HTERT RPE-1 (cell line): ENCODE results near the gene ANLN.

ENCODE experiments used
- in situ Hi-C: fragments of 300-500 bp; cut with MboI; formaldehyde crosslinking; loops from 4 replicates; pipeline ENCODE4 v1.14.3; 2020; ENCODE audit warnings: low sequenced_read_pairs

ANLN gene

DNA sequence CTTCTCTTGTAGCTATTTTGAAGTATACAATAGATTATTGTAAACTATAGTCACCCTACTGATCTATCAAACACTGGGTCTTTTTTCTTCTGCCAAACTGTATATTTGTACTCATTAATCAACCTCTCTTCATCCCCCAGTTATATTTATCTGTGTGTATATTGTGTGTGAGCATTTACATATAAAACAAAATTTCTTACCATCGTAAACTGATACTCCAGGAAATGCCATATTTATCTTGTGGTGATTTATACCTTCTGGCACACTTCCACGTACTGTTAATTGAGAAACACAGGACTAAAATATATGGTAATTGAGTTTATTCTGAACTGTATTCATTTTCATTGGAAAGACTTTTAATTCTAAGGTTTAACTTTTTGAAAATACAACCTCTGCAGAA lies 18.9 kb downstream of the ANLN start:
- in situ Hi-C loops, result no loop called here

DNA sequence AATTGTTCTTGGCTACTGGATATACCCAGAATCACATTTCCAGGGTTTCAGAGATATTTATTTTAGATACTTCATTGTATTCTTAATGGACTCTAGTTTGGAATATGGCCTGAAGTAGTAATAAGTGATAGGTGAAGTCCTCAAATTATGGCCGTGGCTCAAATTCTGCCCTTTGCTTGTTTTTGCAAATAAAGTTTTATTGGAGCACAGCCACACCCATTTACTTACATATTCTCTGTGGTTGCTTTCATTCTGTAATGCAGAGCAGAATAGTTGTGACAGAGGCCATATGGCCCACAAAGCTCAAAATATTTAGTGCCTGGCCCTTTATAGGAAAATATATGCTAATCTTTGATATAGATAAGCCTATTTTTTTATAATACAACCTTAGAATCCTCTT lies 19.5 kb downstream of the ANLN start:
- in situ Hi-C loops, result no loop called here

GRCh38 chr7:36415144-36415543 lies 25.5 kb downstream of the ANLN start:
- in situ Hi-C loops, result no loop called here

DNA sequence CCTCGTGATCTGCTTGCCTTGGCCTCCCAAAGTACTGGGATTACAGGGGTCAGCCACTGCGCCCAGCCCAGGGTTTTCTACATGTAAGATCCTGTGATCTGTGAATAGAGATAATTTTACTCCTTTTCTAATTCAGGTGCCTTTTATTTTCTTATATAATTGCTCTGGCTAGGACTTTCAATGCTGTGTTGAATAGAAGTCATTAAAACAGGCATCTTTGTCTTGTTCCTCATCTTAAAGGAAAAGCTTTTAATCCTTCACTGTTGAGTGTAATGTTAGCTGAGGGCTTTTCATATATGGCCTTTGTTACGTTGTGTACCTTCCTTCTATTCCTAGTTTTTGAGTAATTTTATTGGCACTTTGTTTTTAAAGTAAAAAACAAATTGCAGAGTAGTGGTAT lies 26.6 kb downstream of the ANLN start:
- in situ Hi-C loops, result no loop called here

- in situ Hi-C loops, result no loop called here
Measured at GRCh38 chr7:36420307-36420706, 30.6 kb downstream of the ANLN start.

GRCh38 chr7:36422072-36422471 lies 32.4 kb downstream of the ANLN start:
- in situ Hi-C loops, result no loop called here

DNA sequence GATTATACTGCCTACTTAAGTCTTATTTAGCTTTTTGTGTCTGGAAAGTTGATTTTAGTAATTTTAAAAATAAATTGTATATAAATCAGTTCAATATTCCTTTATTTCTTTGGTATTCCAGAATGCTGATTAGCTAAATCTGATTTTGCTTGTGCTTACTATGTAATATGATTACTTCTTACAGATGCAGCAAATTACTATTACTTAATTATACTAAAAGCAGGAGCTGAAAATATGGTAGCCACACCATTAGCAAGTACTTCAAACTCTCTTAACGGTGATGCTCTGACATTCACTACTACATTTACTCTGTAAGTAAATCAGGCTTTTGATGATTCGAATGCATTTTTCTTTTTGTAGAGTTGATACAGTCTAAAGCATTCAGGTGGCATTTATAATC lies 34.0 kb downstream of the ANLN start:
- in situ Hi-C loops, result no loop called here

- in situ Hi-C loops, result no loop called here
Measured at GRCh38 chr7:36430186-36430585, 40.5 kb downstream of the ANLN start.

DNA sequence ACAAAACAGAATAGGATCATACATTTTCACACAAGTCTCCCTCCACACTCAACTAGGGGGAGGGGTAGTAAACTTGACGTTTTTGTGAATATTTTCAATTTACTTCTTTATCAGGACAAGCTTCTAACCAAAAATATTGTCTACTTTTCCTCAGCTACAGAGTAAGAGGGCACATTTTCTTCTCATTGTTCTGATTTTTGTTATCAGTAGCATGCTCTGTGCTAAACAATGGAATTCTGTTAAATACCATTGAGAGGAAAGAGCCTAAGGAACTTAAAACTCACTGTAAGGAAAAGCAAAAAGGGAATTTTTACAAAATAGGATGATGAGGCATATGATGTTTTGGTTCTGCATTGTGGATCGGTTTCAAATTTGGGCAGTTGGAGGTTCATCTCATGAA lies 41.2 kb downstream of the ANLN start:
- in situ Hi-C loops, result no loop called here

DNA sequence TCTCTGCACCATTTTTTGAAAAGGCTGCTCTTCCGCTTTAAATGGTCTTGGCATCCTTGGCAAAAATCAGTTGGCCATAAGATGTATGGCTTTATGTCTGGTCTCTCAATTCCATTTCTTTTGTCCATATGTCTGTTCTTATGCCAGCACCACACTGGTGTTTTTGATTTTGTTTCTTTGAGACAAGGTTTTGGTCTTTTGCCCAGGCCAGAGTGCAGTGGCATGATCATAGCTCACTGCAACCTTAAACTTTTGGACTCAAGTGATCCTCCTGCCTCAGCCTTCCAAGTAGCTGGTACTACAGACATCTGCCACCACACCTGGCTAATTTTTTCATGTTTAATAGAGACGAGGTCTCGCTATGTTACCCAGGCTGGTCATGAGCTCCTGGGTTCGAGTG lies 48.5 kb downstream of the ANLN start:
- in situ Hi-C loops, result no loop called here

GRCh38 chr7:36439624-36440023 lies 50.0 kb downstream of the ANLN start:
- in situ Hi-C loops, result no loop called here

DNA sequence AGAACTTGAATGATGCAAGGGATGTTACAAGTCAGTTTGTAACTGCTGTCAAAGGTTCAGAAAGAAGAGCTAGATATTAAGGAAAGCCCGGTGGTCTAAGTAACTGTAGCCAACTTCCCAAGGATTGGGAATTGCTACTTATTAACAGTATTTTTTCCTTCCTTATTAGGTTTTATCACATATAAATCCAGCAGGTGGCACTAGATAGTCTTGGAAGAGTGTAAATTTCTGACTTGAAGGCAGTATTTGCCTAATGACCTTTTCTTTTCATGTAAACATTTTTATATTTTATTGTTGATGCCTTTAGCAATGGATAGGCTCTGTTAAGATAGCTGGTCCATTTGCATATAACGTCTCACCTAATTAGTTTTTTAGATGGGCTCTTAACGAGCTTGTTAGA lies 51.2 kb downstream of the ANLN start:
- in situ Hi-C loops, result no loop called here

- in situ Hi-C loops, result no loop called here
Measured at GRCh38 chr7:36441344-36442022, 51.8 kb downstream of the ANLN start.

- in situ Hi-C loops, result no loop called here
Measured at GRCh38 chr7:36448781-36449379, 59.2 kb downstream of the ANLN start.

- in situ Hi-C loops, result no loop called here
Measured at GRCh38 chr7:36449685-36450084, 60.0 kb downstream of the ANLN start.

DNA sequence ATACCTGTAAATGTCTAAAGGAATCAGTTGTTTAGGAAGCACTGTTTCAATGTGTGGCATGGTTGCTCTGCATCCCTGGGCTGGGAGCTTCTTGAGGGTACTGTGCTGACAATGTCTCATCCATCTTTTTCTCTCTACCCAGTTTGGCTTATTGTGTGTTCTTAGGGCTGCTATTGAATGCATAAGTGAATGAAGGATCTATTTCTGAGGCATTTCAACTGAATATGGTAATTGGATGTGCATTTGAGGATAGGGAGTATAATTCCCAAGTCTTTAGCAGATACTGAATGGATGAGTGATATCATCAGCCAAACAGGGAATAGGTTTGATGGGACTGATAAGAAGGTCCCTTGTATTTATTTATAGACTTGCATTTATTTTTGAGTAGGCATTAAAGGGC lies 64.1 kb downstream of the ANLN start:
- in situ Hi-C loops, result no loop called here

GRCh38 chr7:36455646-36456045 lies 66.0 kb downstream of the ANLN start:
- in situ Hi-C loops, result no loop called here

- in situ Hi-C loops, result no loop called here
Measured at GRCh38 chr7:36456138-36456537, 66.5 kb downstream of the ANLN start.

GRCh38 chr7:36456548-36456947 lies 66.9 kb downstream of the ANLN start:
- in situ Hi-C loops, result no loop called here

GRCh38 chr7:36459236-36459960 lies 69.7 kb downstream of the ANLN start:
- in situ Hi-C loops, result no loop called here

DNA sequence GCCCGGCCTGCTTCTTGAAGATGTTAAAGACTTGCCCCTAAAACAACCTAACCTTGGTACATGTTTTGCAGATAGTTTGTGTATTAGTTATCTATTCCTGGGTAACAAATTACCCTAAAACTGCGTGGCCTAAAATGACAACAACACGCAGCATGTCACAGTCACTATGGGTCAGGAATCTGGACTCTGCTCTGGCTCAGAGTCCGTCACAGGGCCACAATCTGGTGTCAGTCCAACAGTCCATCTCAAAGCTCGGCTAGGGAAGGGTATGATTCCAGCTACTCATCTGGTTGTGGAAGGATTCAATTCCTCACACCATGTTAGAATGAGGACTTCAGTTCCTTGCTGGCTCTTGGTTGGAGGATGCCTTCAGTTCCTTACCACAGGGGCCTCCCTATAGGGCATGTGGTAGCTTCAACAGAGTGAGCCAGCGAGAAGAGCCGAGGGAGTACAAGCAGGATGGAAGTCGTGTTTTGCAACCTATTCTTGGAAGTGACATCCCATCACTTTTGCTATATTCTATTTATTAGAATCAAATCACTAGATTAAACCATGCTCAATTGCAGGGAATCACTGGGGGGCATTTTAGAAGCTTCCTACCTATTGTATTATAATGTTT lies 71.3 kb downstream of the ANLN start:
- in situ Hi-C loops, result no loop called here
